WI38 (cell line): ENCODE results near the gene RNF152.

ENCODE experiments used
- H3K4me3 ChIP-seq: 2 replicates; pipeline ENCODE4 v1.5.1; 2011; ENCODE audit warnings: low read depth, mild to moderate bottlenecking, control low read depth, low read length
- CTCF ChIP-seq: IDR thresholded peaks from 2 replicates; pipeline ENCODE4 v1.5.1; 2012; ENCODE audit warnings: low read depth, mild to moderate bottlenecking, control low read depth, low read length

RNF152 gene

GRCh38 chr18:61854578-61855448 is 38.0 kb downstream of the RNF152 start:
- no peak for TF ChIP-seq CTCF

GRCh38 chr18:61853855-61854254 is 39.0 kb downstream of the RNF152 start:
- H3K4me3 ChIP-seq = no peak overlapping the region
- no peak for TF ChIP-seq CTCF

More at GRCh38 chr18:61854578-61855448, 38.0 kb downstream of the RNF152 start:
- 0 out of 2 replicates have a peak overlapping the region, but pooled peaks have one; percentile 11 for H3K4me3 ChIP-seq

DNA sequence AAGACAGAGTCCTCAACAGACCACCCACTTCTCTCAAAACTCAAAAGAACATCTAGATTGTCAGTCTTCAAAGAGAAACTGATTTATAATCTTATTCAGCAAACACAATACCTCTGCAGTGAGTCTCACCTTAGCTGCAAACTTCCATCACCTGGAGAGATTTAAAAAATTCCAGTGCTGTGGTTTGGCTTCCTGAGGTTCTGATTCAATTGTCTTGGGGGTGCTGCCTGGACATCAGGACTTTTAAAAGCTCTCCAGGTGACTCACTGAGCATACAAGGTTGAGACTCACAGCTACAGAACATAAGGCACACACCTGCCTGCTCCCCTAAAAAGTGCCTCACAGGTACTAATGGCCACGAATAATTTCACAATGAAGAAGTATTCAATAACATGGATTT is 40.3 kb downstream of the RNF152 start:
- TF ChIP-seq CTCF = no peak
- no peak overlapping the region for H3K4me3 ChIP-seq

- no peak for TF ChIP-seq CTCF
- H3K4me3 ChIP-seq = no peak overlapping the region
Observed at GRCh38 chr18:61851940-61852451, 40.8 kb downstream of the RNF152 start.

- H3K4me3 ChIP-seq = no peak overlapping the region
- no peak for TF ChIP-seq CTCF
Observed at GRCh38 chr18:61851279-61851678, 41.5 kb downstream of the RNF152 start.

- TF ChIP-seq CTCF = no peak
- H3K4me3 ChIP-seq = no peak overlapping the region
Observed at GRCh38 chr18:61850756-61851155, 42.1 kb downstream of the RNF152 start.

GRCh38 chr18:61847164-61847791 is 45.5 kb downstream of the RNF152 start:
- no peak for TF ChIP-seq CTCF
- H3K4me3 ChIP-seq = no peak overlapping the region
